ENCODE measurements around the gene GPLD1.
A peak's percentile ranks its signal among the peaks of the same experiment; 100 is the strongest.
"Not testable (repeated sequence)": the region's sequence is repeated elsewhere in the genome, so short reads cannot be mapped to it uniquely, and the experiment has no call there.

GPLD1 gene, protein sequence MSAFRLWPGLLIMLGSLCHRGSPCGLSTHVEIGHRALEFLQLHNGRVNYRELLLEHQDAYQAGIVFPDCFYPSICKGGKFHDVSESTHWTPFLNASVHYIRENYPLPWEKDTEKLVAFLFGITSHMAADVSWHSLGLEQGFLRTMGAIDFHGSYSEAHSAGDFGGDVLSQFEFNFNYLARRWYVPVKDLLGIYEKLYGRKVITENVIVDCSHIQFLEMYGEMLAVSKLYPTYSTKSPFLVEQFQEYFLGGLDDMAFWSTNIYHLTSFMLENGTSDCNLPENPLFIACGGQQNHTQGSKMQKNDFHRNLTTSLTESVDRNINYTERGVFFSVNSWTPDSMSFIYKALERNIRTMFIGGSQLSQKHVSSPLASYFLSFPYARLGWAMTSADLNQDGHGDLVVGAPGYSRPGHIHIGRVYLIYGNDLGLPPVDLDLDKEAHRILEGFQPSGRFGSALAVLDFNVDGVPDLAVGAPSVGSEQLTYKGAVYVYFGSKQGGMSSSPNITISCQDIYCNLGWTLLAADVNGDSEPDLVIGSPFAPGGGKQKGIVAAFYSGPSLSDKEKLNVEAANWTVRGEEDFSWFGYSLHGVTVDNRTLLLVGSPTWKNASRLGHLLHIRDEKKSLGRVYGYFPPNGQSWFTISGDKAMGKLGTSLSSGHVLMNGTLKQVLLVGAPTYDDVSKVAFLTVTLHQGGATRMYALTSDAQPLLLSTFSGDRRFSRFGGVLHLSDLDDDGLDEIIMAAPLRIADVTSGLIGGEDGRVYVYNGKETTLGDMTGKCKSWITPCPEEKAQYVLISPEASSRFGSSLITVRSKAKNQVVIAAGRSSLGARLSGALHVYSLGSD

DNA sequence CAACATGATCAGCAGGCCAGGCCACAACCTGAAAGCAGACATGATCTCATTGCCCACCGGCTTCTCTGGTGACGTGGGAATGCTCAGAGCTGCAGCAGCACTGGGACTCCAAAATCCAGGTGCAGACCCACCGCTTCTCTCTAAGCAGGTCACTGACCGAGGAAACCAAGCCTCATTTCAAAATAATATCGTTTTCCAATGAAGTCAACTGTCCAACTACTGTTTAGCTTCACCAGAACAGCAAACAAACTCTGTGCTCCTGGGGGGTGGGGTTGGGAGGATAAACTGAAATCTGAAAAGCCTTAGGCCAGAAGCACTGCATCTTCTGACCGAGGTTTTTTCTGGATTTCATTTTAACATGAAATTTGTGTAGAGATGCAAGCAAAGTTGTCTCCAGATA lies at the start of gene GPLD1:
TSS of gene GPLD1 (minus strand) at position 109 of the 400 bp plus-strand sequence. CDS start at position 42, 67 bp downstream.
- DNase-seq: no peak

DNA sequence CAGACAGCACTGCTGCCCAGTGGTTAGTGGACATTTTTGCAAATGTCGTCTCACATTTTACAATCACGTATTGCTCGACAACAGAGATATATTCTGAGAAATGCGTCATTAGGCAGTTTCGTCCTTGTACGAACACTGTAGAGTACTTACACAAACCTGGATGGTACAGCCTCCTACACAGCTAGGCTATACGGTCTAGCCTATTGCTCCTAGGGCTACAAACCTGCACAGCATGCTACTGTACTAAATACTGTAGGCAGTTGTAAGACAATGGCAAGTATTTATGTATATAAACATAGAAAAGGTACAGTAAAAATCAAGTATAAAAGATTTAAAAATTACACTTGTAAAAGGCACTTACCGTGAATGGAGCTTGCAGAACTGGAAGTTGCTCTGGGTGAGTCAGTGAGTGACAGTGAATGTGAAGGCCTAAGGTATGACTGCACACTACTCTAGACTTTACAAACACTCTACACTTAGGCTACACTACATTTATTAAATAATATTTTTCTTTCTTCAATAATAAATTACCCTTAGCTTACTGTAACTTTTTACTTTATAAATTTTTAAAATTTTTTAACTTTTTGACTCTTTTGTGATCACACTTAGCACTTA lies 48.5 kb upstream of the GPLD1 start:
- DNase-seq: no peak

DNA sequence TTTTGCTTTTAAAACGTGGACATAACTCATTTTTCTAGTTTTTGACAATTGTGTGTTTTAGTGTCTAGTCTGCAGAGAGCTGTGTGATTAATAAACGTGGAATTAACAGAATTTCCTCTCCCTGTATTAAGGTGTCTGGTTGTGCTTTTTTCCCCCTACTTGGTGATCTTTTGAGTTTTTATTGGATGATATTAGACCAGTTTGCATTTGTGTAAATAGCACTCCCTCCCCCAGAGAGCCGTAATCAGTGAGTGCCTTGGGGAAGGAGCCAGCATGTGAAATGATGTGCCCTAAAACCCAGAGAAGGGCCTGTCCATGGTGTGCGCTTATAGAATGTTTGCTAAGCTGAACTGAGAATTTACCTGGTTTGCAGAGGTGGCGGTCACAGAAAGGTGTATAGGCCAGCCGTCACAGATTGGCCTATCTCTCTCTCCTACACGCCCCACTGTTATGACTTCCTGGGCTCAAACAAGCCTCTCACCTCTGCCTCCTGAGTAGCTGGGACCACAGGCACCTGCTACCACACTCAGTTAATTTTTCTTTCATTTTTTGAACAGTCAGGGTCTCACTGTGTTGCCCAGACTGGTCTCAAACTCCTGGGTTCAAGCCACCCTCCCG lies 47.8 kb upstream of the GPLD1 start:
- DNase-seq: no peak

- no peak for DNase-seq
Observed at GRCh38 chr6:24536466-24536865, 47.1 kb upstream of the GPLD1 start.

- no peak for DNase-seq
Observed at GRCh38 chr6:24535210-24535609, 45.8 kb upstream of the GPLD1 start.

DNA sequence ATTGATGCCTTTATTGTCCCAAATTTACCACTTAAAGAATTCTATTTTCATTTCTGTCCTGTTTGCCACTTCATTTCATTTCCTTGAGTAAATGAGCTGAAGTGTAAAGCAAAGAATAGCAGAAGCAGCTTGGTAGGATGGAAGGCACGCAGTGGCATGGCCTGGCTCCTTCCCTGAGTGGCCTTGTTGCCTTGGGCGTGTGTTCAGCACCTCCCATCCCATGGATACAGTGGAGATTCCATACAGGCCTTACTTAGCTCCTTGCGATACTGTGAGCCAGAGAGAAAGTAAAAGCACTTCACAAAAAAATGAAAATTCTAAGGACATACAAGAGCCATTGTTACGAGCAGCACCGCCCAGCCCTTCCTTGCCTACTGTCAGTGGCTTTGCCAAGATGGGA lies 45.0 kb upstream of the GPLD1 start:
- no peak for DNase-seq

DNA sequence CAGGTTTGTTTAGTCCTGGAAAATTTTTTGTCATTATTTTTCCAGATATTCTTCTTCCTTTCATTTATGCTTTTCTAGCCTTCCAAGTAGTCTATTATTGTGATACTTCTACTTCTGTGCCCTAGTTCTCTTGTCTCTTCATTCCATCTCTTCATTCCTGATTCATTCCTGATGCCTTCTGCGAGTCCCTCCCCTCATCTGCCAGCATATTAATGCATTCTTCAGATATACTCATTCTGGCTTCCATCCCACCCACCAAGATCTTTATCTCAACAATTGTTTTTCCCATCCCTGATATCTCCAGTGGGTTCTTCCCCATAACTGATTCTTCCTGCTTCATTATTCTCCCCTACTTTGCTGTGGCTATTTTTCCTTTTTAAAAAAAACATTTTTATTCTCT lies 40.6 kb upstream of the GPLD1 start:
- no peak for DNase-seq

- peak in 1 of 2 donors; percentile 16 for DNase-seq
Observed at GRCh38 chr6:24524805-24525204, 35.4 kb upstream of the GPLD1 start.

DNA sequence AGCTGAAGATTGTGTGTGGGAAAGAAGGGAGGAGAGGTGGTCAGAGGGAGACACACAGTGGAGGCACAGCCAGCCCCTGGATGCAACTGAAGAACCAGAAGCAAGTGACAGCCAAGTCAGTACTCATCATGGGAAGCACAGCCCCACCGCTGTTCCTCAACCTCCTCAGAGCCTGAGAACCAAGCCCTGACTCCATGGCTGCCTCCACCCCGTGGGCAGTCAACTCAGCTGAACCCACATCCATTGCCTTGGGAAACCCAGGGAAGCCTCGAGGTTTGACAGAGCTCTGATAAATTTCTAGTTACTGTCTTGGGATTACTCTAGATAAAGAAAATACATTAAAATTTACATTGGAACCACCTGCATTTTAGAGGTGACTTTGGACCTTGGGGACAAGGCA lies 35.0 kb upstream of the GPLD1 start:
- no peak for DNase-seq

DNA sequence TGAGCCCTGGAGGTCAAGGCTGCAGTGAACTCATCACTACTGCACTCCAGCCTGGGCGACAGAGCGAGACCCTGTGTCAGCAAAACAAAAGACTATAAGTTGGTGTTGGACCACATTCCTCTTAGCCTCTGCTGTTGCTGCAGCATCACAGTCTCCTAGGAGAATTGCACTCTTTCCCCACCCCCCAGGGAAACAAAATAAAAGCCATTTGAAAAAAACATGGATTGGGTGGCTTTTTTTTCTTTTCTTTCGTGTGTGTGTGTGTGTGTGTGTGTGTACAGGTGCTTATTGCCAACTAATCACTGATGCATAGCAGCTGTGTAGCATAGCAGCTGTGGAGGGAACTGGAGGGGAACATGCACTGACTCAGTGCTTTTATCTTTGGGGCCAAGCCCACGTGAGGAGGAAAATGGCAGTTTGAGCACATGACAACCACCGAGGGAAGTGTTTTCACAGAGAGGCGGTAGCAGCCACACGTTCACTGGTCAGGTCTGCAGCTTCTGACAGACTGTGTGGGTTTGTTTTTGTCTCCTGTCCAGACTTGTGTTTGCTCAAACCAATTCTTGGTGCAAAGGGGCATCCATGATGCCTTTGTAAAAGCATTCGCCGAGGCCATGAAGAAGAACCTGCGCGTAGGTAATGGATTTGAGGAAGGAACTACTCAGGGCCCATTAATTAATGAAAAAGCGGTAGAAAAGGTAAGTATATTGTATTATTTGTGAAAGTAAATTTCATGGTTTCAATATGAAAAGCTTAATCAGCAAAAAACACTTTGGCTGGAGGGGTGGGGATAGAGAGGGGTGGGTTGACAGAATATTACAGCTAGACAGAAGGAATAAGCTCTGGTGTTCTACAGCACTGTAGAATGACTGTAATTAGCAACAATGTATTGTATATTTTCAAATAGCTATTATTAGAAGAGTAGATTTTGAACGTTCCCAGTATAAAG lies 33.1 kb upstream of the GPLD1 start:
- DNase-seq: peak in 1 of 2 donors; percentile 39

DNA sequence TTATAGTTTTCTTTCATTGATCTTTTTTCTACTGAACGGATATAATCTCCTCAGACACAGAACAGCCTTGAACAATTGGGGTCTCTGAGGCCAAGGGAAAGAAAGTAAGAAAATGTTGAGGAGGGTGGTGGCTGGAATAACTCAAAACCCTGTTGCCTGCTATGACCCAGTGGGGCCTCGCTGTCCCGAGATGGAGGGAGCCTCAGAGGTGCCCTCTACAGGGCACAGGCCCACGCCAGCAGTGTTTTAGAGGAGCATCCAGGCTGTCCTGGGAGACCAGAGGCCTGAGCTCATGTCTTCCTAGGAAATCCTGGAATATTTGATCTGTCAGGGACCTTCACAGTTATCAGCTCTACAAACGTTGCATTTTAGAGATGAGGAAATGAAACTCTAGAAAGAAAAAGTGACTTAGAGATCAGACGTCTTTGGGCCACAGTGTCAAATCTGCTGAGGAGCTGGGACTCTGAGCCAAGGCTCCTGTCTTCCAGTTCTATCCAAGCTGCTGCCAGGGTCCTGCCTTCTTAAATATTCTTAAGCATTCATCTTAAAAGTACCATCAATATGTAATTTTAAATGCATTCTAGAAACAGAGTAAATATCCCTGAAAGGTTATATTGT lies 31.7 kb upstream of the GPLD1 start:
- DNase-seq: peak; percentile 23 to 31

DNA sequence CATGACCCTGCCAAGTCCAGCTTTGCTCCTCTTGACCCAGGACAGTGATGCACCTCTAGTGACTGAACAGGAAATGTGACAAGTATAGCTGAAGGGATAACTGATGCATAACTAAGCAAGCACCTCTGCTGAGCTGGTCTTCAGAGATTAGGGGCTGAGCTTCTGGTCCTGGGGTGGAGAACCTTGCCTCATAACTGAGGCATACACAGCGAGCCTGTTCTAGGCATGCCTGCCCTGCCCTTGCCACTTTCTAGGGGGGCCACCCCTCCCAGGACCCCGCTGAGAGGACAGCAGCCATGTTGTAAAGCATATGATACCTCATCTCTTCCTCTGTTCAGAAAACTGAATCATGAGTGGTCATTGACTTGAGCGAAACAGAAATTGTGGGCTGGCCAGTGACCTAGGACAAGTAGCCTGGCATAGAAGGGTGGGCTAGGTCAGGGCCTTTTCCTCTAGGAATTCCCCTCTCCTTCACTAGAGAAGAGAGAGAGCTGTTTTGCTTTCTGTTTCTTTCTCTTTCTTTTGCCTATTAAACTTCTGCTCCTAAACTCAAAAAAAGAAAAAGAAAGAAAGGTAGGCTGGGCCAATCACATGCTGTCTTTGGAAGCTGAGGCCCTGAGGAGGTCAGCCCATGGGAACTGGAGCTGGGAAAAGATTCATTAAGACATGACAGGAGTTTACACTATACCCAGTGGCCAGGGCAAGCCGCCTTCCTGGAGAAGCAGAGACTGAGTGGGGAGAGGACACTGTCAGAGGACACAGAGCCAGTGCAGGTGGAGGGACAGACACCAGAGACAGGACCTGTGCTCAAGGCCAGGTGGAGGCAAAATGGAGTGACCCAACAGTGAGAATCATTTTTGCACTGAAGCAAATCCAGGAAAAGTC lies 28.5 kb upstream of the GPLD1 start:
- DNase-seq: peak in 1 of 2 donors; percentile 20

DNA sequence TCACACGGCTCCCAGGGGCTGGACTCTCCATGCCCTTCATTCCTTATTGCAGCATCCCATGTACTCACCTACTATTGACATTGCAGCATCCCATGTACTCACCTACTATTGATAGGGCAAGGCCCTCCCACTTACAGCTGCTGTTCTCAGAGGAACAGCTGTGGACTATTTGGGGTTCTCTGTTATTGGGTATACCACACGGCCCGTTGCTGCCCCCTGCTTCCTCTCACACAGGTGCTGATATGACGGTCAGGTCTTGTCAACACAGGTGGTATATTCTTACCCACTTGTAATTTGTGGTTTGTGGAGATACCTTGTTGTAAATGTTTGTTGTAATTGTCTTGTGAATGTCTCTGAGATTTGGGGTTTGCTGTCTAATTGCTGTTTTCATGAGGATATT lies 24.2 kb upstream of the GPLD1 start:
- no peak for DNase-seq

DNA sequence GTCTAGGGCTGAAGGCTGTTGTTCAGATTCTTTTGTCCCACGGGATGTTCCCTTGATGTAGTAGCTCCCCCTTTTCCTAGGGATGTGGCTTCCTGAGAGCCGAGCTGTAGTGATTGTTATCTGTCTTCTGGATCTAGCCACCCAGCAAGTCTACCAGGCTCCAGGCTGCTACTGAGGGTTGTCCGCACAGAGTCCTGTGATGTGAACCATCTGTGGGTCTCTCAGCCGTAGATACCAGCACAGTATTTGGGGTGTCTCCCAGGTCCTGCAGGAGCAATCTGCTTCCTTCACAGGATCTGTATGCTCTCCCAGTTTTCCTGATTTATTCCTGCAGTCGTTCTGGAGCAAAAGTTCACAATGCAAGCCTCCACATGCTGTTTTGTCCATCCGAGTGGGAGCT lies 22.6 kb upstream of the GPLD1 start:
- DNase-seq: not testable (repeated sequence)

- no peak for DNase-seq
Observed at GRCh38 chr6:24506814-24507520, 17.6 kb upstream of the GPLD1 start.

GRCh38 chr6:24504649-24505586 lies 15.5 kb upstream of the GPLD1 start:
- no peak for DNase-seq

DNA sequence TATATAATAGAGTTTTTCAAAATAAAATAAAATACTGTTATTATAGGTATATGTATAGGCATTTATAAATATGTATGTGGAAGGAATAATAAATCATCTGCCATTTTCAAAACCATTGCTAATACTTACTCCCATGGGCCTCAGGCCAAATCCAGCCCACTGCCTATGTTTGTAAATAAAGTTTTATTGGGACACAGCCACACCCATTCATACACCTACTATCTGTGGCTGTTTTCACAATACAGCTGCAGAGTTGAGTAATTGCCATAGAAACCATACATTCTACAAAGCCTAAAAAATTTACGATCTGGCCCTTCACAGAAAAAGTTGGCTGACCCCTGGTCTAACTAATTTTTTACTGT lies 14.9 kb upstream of the GPLD1 start:
- DNase-seq: no peak

DNA sequence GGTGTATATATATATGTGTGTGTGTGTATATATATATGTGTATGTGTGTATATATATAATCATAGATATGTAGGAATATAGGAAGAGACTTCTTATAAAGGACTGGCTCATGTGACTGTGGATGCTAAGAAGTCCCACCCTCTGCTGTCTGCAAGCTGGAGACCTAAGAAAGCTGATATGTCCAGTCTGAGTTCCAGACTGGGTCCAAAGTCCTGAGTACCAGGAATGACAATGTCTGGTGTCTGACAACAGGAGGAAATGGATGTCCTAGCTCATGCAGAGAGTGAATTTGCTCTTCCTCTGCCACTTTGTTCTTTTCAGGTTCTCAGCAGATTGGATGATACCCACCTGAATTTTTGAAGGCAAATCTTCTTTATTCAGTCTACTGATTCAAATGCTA lies 12.5 kb upstream of the GPLD1 start:
- DNase-seq: no peak

- DNase-seq: no peak
Observed at GRCh38 chr6:24501374-24501773, 12.0 kb upstream of the GPLD1 start.

Measured in CD4-positive, alpha-beta T cell treated with Interleukin-4 for 1 hour (primary cell).